DND-41 (cell line): Measurements from ENCODE around the gene FAM120A.

ENCODE experiments used
- EZH2 ChIP-seq: IDR thresholded peaks from 3 replicates; pipeline ENCODE4 v1.6.1; 2012; ENCODE audit warnings: borderline replicate concordance, low read depth, mild to moderate bottlenecking, moderate library complexity, low read length, inconsistent platforms; ENCODE audit not compliant: severe bottlenecking
- TF ChIP-seq, protein P1 (sequence below): IDR thresholded peaks from 2 replicates; pipeline ENCODE4 v1.5.1; 2012; ENCODE audit warnings: borderline replicate concordance, low read length, moderate library complexity, mild to moderate bottlenecking; ENCODE audit not compliant: poor library complexity, severe bottlenecking; ENCODE audit errors: extremely low read depth

DNA sequence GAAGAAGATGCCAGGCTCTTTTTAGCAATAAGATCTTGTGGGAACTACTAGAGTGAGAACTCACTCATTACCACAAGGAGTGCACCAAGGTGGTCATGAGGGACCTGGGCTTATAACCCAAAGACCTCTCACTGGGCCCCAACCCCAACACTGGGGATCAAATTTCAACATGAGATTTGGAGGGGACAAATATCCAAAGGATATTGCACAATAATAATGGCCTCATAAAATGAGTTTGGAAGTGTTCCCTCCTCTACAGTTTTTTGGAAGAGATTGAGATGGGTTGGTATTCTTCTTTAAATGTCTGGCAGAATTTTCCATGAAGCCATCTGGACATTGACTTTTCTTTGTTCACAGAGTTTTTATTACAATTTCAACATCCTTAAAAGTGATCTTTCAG lies 38.0 kb upstream of the FAM120A start:
- TF ChIP-seq, protein P1, sequence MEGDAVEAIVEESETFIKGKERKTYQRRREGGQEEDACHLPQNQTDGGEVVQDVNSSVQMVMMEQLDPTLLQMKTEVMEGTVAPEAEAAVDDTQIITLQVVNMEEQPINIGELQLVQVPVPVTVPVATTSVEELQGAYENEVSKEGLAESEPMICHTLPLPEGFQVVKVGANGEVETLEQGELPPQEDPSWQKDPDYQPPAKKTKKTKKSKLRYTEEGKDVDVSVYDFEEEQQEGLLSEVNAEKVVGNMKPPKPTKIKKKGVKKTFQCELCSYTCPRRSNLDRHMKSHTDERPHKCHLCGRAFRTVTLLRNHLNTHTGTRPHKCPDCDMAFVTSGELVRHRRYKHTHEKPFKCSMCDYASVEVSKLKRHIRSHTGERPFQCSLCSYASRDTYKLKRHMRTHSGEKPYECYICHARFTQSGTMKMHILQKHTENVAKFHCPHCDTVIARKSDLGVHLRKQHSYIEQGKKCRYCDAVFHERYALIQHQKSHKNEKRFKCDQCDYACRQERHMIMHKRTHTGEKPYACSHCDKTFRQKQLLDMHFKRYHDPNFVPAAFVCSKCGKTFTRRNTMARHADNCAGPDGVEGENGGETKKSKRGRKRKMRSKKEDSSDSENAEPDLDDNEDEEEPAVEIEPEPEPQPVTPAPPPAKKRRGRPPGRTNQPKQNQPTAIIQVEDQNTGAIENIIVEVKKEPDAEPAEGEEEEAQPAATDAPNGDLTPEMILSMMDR, result no peak
- TF ChIP-seq EZH2, result no peak
